Stimulated activated CD8-positive, alpha-beta memory T cell treated with anti-CD3 and anti-CD28 coated beads, Interleukin-7, amount 100 ng/mL, for 1 hour (primary cell): ENCODE measurements around the gene LSM11.

Source experiments
- DNase-seq, 2 donors: peaks; one replicate each; pipeline ENCODE4 v3.0.0-alpha.2; 2020; ENCODE audit warnings: low read depth in 2 of 2

Gene LSM11

DNA sequence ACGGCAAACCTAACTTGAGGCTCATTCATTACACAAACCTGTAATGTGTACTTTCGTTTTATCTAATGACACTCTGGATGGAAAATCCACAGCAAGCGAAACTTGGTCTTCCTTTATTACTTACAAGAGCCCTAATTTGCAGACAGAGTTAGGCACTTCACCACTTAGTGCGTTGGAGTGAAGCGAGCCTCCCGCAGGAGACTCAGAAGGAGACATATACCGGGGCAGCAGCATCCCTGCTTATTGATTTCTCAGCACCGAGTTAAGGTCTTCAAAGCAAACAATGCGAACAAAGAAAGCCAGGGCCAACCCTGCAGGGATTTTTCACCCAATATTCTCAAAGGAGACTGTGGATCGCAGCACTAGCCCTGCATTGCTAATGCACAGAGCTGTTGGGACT lies 28.6 kb downstream of the LSM11 start:
- no peak for DNase-seq

DNA sequence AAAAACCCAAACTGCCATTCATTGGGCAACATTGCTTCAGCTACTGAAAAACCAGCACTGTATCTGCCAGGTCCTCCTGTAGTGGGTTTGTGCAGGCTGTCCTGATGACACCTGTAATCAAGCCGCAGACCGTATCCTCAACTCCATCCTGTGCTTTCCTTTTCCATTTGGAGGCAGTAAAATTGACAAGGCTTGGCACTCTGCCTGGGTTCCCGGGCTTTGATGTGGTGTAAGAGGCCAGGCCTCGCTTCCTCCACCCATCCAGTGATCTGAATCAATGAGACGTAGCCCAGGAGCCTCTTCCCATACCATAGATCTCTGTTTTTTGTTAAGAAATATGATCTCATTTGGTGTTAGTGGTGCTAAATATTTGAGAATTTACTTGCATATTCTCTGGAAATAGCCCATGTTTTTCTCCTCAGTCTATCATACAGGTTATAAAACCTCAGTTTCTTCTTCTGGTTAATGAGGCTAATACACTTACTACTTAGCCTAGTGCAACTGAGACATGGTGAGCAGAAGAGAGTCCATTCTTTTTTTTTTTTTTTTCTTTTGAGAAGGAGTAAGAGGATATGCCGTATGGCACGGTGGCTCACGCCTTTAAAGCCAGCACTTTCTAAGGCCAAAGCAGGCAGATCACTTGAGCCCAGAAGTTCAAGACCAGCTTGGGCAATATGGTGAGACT lies 34.8 kb downstream of the LSM11 start:
- DNase-seq, result no peak

DNA sequence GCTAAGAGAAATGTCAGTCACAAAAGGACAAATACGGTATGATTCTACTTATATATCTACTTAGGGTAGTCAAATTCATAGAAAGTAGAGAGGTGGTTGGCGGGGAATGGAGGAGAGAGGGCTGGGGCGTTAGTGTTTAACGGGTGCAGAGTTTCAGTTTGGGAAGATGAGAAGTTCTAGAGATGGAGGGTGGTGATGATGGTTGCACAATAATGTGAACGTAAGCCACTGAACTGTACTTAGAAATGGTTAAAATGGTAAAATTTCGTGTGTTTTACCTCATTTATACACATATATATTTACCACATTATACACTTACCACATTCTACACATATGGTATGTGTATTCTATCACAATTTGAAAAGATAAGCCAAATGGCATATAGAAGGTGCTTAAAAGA lies 35.7 kb downstream of the LSM11 start:
- no peak for DNase-seq

DNA sequence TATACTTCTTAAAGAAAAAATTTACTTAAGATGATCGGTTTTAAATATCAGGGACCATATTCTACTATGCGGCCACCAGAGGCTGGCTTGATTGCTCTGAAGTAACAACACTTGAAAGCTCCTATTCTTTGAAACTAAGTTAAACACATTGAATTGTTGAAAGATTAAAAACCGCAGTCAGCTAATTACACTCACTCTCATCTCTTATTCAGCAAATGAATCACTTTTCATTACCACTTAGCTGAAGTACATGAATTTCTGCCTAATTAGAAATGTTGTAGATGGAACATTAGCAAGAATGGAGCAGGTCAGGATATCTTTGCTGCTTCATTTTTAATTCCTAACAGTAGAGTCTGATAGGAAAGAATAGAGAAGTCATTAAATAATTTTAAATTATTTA lies 42.3 kb downstream of the LSM11 start:
- no peak for DNase-seq

DNA sequence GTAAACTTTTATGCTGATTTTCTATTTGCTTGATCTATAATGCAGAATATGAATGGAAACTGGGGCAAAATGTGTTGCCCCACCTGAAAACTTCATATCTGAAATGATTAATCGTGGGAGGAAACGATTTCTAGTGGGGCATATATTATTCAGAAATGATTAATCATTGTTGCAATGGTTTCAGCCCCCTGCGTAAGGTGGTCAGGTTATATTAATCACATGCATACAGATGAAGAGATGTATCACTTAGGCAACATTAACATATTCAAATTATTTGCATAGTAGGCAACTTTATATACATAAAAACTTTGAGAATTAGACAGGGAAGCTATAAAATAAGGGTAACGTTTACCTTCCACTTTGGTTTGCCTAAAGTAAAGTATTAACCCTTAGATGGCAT lies 49.8 kb downstream of the LSM11 start:
- no peak for DNase-seq

DNA sequence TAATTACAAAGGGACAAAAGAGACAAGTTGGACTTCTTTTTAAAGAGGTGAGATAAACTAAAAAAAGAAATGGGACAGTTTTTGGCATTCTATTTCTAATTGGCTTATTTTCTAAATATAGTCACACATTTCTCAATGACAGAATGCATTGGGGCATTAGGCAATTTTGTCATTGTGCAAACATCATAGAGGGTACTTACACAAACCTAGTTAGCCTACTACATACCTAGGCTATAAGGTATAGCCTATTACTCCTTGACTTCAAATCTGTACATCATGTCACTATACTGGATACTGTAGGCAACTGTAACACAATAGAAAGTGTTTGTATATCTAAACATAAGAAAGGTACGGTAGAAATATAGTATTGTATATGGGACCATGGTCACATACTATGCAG lies 56.1 kb downstream of the LSM11 start:
- DNase-seq, result no peak

DNA sequence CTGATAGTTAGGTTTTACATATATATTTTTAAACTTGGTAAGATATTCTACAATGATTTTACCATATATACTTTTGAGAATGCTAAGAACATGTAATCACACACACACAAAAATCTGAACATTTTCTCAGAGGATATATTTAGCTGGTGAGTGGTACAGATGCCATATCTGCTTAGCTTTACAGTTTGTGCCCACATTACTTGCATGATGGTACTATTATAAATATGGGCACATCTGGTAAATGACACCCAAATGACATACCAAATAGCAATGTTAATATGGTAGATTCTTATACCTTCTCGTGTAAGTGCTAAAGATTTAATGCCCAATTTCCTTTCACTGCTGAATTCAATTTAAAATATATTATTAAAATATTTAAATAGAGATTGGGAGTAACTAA lies 56.6 kb downstream of the LSM11 start:
- DNase-seq, result no peak

DNA sequence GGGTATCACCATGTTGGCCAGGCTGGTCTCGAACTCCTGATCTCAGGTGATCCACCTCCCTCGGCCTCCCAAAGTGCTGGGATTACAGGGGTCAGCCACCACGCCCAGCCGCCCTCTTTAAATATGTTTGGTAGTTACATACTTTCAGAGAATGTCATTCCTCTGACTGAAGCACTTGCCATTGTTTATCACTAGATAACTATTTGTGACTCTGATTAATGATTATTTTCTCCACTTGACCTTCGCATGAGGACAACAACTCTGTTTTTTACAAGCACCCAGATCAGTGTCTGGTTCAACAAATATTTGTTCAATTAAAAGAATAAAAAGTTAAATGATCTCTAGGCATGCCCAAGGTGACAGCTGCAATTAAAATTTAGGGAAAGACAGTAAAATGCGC lies 59.2 kb downstream of the LSM11 start:
- DNase-seq, result no peak

DNA sequence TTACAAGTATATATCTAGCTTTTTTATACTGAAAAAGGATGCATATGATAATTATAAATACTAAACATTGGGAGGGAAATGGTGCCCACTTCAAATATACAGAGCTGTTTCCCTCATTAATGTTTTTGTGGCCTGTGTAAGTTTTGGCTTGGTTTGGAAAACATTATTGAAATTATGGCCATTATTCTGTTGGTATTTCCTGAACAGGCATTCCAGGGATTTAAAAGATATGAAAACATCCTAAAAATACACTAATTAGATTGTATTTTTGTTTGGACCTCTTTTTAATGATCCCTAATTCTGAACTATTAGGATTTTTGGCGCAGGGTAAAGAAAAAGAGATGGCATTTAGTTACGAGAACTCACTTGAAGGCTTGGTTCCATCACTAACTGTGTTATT lies 64.5 kb downstream of the LSM11 start:
- DNase-seq, result no peak
